Activated CD8-positive, alpha-beta memory T cell treated with anti-CD3 and anti-CD28 coated beads, Interleukin-2, amount 50 U/mL, for 1 hour (primary cell): ENCODE results near the gene SPAG17.

Experiments
- DNase-seq: peaks from one replicate; pipeline ENCODE4 v3.0.0-alpha.2; 2020; ENCODE audit errors: extremely low read depth

Gene SPAG17

GRCh38 chr1:118185084-118185832, at the start of gene SPAG17:
TSS of gene SPAG17 (minus strand) at chr1:118185228. CDS start at chr1:118185157, 71 bp downstream.
- no peak for DNase-seq

- no peak for DNase-seq
These were observed 40.4 kb upstream of the SPAG17 start for GRCh38 chr1:118225471-118225870.

DNA sequence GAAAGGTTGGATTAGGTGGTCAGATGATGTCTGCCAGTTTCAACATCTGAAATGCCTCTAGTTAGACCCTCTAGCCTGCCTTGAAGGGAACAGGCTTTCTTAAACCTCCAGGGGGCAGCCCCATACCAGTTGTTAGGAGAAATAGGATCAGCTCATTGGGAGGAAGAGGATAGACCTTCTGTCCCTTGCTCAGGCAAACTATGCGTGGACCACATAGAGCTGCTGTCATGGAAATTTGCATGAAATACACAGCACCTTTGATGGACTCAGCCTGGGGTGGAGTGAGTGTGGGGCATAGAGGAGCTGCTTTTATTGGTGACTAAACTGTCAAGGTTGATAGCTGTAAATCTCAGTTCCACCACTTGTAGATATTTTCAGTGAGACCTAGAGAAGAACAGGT, 38.4 kb upstream of the SPAG17 start:
- no peak for DNase-seq

GRCh38 chr1:118219438-118219837, 34.4 kb upstream of the SPAG17 start:
- DNase-seq, result no peak

GRCh38 chr1:118217141-118217838, 32.3 kb upstream of the SPAG17 start:
- no peak for DNase-seq

DNA sequence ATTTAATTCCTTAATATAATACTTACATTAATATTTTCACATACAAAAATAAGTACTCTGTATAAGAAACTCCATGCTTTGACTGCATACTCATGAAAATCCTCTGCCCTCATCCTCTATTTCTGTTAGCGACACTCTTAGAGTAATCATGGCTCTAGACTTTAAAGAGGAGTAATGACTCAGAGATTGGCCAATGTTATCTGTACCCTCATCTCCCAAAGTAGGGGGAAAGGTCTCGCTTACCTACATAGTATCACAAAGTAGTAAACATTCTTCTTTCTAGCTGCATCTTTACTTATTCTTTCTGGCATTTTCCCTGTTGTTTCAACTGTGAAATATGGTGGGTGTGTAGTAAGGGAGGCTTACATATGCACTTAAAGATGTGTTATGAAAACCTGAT, 29.8 kb upstream of the SPAG17 start:
- DNase-seq, result no peak

DNA sequence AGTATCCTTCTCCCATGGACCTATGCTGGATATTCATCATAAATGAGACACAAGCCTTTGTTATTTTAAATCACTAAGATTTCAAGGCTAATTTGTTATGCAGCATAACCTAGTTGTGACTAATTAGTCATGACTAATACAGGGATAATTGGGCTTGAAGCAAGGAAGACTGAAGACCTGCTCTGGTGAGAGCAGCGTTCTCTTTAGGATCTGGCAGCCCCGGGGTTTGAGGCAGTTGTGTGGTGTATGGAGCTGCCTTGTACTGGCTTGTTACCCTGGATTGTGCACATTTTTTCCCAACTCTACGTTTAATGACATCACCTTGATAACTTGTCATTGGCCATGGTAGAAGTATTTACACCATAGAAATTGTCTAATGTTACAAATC, 25.7 kb upstream of the SPAG17 start:
- DNase-seq, result no peak

DNA sequence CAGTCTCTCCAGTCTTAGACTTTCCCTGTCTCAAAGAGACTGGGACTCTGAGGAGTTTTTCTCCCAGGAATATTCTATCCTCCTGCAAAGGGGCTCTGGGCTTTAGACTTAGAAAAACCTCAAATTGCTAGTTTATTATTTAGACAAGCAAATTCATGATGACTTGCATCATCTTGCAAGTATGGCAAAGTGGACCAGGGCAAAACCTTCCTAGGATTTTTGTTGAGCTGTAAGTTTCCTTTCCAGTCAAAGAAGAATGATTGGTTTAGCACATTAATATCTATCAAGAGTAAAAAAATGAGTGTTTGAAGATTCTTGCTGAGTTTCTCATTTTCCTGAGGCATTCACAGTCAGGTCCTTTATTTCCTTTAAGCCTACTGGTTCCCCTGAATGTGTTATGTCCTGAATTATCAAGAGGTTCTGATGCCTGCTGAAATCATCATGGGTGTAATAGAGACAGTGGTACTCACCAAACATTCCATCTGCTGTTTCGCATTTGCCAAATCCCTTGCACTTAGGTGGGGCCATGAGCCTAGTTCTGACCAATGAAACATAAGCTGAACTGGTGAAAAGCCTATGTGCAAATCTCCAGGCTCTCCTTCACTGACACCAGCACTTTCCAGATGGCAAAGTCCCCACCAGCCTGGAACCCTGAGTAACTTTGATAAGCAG, 25.2 kb upstream of the SPAG17 start:
- no peak for DNase-seq

DNA sequence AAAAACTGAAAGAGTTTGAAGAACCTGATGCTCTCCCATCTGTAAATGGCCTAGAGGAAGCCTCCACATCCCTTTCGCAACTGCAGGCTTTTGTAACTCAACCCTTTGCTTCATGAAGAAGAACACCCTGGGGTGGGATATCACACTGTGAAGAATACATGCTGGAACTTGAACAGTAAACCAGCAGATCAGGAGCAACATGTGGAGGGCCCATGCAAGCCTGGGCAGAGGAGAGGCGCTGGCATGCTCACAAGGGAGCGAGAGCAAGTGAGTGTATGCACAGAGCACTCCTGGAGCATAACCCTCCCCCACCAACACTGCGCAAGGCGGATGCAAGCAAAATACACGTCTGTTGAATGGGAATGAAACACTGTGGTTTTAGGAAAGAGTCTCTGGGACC, 24.6 kb upstream of the SPAG17 start:
- DNase-seq, result no peak

DNA sequence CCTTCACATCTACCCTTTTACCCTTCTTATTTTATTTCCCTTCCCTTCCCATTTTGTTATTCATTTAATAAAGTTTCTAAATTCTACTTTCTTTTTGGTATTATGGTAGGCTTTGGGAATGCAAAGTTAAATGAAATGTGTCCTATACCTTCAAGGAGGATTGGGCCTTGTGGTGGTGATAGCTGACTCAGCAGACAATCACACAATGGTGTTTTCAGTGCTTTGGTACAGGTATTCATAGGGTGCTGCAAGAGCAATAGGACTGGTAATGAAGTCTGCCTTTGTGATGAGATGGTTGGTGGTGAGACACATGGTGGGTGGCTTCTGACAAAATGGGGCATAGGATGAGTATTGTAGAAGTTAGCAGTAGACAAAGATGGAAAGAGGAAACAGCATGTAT, 21.9 kb upstream of the SPAG17 start:
- no peak for DNase-seq

DNA sequence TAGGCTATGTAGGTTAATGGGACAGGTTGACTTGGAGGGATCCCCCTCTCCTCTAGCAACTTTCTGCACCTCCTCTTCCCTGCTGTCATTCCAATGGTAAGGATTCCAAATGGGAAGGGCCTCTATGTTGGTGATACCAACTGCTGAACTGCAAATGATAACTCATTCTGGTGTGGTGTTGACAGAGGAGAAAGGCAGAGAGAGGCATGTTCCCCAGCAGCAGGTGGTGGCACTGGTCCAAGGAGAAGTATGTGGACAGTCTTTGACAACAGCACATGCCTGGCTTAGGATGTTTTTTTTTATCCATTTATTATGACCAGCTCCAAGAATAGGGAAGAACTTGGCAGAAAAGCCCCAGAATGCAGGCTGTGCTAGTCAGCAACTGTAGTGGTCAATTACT, 19.6 kb upstream of the SPAG17 start:
- DNase-seq, result no peak

GRCh38 chr1:118204105-118204504, 19.1 kb upstream of the SPAG17 start:
- no peak for DNase-seq

- no peak for DNase-seq
These were observed 17.1 kb upstream of the SPAG17 start for GRCh38 chr1:118202076-118202608.

- no peak for DNase-seq
These were observed 16.5 kb upstream of the SPAG17 start for GRCh38 chr1:118201524-118201923.

DNA sequence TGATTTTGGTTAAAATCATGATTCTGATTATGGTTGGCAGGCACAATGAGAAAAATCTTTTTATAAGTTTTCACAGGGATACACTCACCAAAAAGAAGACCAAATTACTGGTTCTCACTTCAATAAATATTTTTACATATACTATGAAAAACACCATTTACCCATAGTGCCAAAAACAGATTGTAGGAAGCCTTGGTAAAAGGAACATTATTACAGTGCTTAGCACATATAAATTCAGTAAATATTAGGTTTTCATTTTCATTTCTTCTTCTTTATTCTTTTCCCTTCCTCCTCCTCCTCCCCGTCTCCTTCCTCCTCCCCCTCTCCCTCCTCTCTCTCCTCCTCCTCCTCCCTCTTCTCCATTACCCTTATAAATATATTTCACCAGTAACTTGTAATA, 15.8 kb upstream of the SPAG17 start:
- DNase-seq, result no peak

GRCh38 chr1:118190561-118190960, 5.5 kb upstream of the SPAG17 start:
- no peak for DNase-seq

GRCh38 chr1:118189564-118189963, 4.5 kb upstream of the SPAG17 start:
- no peak for DNase-seq

- DNase-seq, result no peak
These were observed 3.4 kb upstream of the SPAG17 start for GRCh38 chr1:118188411-118188810.

DNA sequence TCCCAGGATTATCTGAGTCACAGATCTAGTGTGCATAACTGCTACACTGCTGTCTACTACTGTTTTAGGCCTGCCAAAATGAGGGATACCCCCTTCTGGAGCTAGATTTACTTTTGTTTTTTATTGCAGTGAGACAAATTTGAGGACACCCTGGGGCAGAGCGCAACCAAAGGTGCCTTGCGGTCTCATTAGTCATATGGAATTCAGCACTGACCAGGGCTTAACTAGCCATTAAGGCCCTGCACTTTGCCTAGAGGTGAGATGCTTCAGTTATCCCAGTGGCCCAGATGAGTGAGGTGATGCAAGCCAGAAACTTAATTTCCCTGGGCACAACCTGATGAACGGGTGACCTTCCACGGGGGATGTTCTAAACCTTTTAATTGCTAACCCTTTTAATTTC, 998 bp upstream of the SPAG17 start:
- no peak for DNase-seq

- no peak for DNase-seq
These were observed 317 bp downstream of the SPAG17 start for GRCh38 chr1:118184739-118185083.

GRCh38 chr1:118183586-118183985, 1.4 kb downstream of the SPAG17 start:
- no peak for DNase-seq

DNA sequence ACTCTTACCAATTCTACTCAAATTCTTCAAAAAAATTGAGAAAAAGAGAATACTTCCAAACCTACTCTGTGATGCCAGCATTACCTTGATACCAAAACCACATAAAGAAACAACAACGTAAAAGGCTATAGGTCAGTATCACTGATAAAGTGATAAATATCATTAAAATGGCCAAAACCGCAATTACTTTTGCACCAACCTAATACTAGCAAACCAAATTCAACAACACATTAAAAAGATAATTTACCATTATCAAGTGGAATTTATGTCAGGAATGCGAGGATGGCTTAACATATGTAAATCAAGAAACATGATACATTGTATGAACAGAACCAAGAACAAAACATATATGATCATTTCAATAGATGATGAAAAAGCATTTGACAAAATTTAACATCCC, 7.0 kb downstream of the SPAG17 start:
- no peak for DNase-seq

DNA sequence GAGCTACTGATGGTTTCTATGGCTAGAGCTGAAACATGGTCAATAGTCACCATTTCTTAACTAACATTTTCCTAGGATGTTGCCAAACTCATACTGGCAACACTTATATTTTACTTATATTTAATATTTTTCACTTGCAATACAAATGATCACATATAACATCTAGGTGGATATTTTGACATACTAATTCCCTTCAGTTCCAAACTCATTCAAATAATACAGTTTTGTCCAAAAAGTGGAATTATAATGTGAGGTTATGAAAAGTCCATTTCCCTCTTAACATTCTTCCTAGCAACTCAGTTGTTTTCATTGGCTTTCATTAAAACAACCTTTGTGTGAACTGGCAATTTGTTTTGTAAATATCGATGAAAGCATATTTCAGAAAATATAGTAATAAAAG, 16.0 kb downstream of the SPAG17 start:
- DNase-seq, result no peak
